Endothelial cell (in vitro differentiated cells): ENCODE data around the gene HEXD. TPM values are rescaled to one million over a fixed set of nuclear protein-coding genes. Genes with fewer than 3 reads are reported as not detected.

Source experiments
- DNase-seq: peaks from one replicate; pipeline ENCODE4 v3.0.0; 2021; ENCODE audit warnings: low spot score
- H3K27ac Mint-ChIP-seq: one replicate; pipeline ENCODE4 v1.8.0; 2021; ENCODE audit warnings: mixed read lengths, inconsistent platforms; ENCODE audit not compliant: unreplicated experiment
- H3K27me3 Mint-ChIP-seq: one replicate; pipeline ENCODE4 v1.8.0; 2021; ENCODE audit warnings: mild to moderate bottlenecking, moderate library complexity, mixed read lengths, inconsistent platforms; ENCODE audit not compliant: unreplicated experiment
- H3K36me3 Mint-ChIP-seq: one replicate; pipeline ENCODE4 v1.8.0; 2021; ENCODE audit warnings: mild to moderate bottlenecking, low read depth, mixed read lengths, inconsistent platforms; ENCODE audit not compliant: unreplicated experiment
- H3K4me1 Mint-ChIP-seq: one replicate; pipeline ENCODE4 v1.8.0; 2021; ENCODE audit warnings: mild to moderate bottlenecking, mixed read lengths, inconsistent platforms; ENCODE audit not compliant: unreplicated experiment
- H3K4me3 Mint-ChIP-seq: one replicate; pipeline ENCODE4 v1.8.0; 2021; ENCODE audit warnings: mild to moderate bottlenecking, mixed read lengths, inconsistent platforms; ENCODE audit not compliant: unreplicated experiment
- H3K9me3 Mint-ChIP-seq: one replicate; pipeline ENCODE4 v1.8.0; 2021; ENCODE audit warnings: mixed read lengths, inconsistent platforms; ENCODE audit not compliant: unreplicated experiment
- CTCF ChIP-seq: fragments of 200-600 bp; sonication (generic); IDR thresholded peaks from one replicate; pipeline ENCODE4 v1.5.0; 2021; ENCODE audit warnings: antibody characterized with exemption; ENCODE audit not compliant: unreplicated experiment
- total RNA-seq: library from RNA; stranded (reverse); fragmentation: NEBNext Ultra II Directional; extraction: Animal tissue kit (Norgen Biotek cat#: 25700); gene quantifications from one replicate; pipeline ENCODE4 v1.2.1, GENCODE V29; 2021; ENCODE audit not compliant: unreplicated experiment

Gene HEXD
- total RNA-seq, 1 donor from 2014 or later = 22.0 TPM

GRCh38 chr17:82382933-82383255 lies 35.3 kb upstream of the HEXD start:
- Mint-ChIP-seq H3K27me3 (peaks cover 4% of the 10 kb centered on the region), H3K27ac (no peak overlapping the region), H3K9me3 (no peaks in the 10 kb centered on the region), H3K4me1 (no peaks in the 10 kb centered on the region), H3K4me3 (no peak overlapping the region), H3K36me3 (no peaks in the 10 kb centered on the region)
- no peak for DNase-seq
- no peak for TF ChIP-seq CTCF

DNA sequence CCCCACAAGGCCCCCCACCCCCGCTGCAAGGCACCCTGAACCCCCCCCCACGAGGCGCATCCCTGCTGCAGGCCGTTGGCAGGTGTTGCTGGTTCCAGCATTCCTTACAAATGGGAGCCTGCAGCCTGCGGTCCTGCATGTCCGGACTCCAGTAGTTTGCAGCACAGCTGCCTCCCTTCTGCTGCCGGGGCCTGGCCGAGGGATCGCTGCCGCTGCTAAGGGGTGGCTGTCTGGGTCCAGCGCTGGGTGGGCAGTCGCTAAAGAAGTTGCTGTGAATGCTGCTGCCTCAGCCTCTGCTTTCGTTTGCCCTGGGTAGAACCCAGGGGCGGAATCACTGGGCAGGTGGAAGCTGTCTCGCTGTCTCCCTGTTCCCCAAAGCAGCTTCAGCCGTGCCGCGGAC lies 34.7 kb upstream of the HEXD start:
- no peaks in the 10 kb centered on the region for H3K36me3 Mint-ChIP-seq
- H3K4me3 Mint-ChIP-seq = no peak overlapping the region
- no peak for TF ChIP-seq CTCF
- H3K4me1 Mint-ChIP-seq = no peaks in the 10 kb centered on the region
- no peak for DNase-seq
- H3K27me3 Mint-ChIP-seq = peaks cover 4% of the 10 kb centered on the region
- no peaks in the 10 kb centered on the region for H3K9me3 Mint-ChIP-seq
- no peak overlapping the region for H3K27ac Mint-ChIP-seq

- H3K27me3 Mint-ChIP-seq = peaks cover 4% of the 10 kb centered on the region
- no peak overlapping the region for H3K27ac Mint-ChIP-seq
- no peak for TF ChIP-seq CTCF
- H3K36me3 Mint-ChIP-seq = no peaks in the 10 kb centered on the region
- no peak overlapping the region for H3K4me3 Mint-ChIP-seq
- H3K9me3 Mint-ChIP-seq = no peaks in the 10 kb centered on the region
- DNase-seq = no peak
- no peaks in the 10 kb centered on the region for H3K4me1 Mint-ChIP-seq
Observed at GRCh38 chr17:82384051-82384729, 34.0 kb upstream of the HEXD start.

GRCh38 chr17:82384730-82385481 lies 33.2 kb upstream of the HEXD start:
- DNase-seq = no peak
- no peak overlapping the region for H3K27ac Mint-ChIP-seq
- H3K27me3 Mint-ChIP-seq = peaks cover 4% of the 10 kb centered on the region
- TF ChIP-seq CTCF = no peak
- H3K9me3 Mint-ChIP-seq = no peaks in the 10 kb centered on the region
- H3K4me3 Mint-ChIP-seq = no peak overlapping the region
- no peaks in the 10 kb centered on the region for H3K4me1 Mint-ChIP-seq
- no peaks in the 10 kb centered on the region for H3K36me3 Mint-ChIP-seq

- Mint-ChIP-seq H3K9me3 (no peaks in the 10 kb centered on the region), H3K27me3 (peaks cover 5% of the 10 kb centered on the region), H3K36me3 (no peaks in the 10 kb centered on the region), H3K4me3 (no peak overlapping the region), H3K4me1 (no peaks in the 10 kb centered on the region), H3K27ac (no peak overlapping the region)
- no peak for DNase-seq
- TF ChIP-seq CTCF = no peak
Observed at GRCh38 chr17:82385559-82386254, 32.4 kb upstream of the HEXD start.
